CD14-positive monocyte (primary cell): ENCODE measurements around the gene MSN. TPM values are rescaled to one million over a fixed set of nuclear protein-coding genes. Genes with fewer than 3 reads are reported as not detected.

Source experiments
- DNase-seq, 3 donors: peaks; one replicate each; pipeline ENCODE4 v3.0.0-alpha.2; 2011 to 2022
- H2AFZ ChIP-seq: 2 replicates; pipeline ENCODE4 v1.6.0; 2012; ENCODE audit warnings: mild to moderate bottlenecking, low read depth, low read length, inconsistent platforms; ENCODE audit not compliant: insufficient read depth, poor library complexity, severe bottlenecking
- H3K27ac ChIP-seq, 2 donors: 1 replicate in 1 of 2; 2 replicates in 1 of 2; pipeline ENCODE4 v1.5.1; 2012 to 2013; ENCODE audit warnings: low read length in 2 of 2, control low read depth in 1 of 2, inconsistent platforms in 1 of 2, low read depth in 1 of 2, mild to moderate bottlenecking in 1 of 2
- H3K27me3 ChIP-seq, 2 donors: one replicate each; pipeline versions ENCODE4 v1.6.0 to v1.6.1; 2011 to 2013; ENCODE audit warnings: low read length in 2 of 2; ENCODE audit not compliant: control insufficient read depth in 2 of 2, insufficient read depth in 2 of 2
- H3K36me3 ChIP-seq, 2 donors: replicated peaks in 1 of 2; 1 replicate in 1 of 2; 2 replicates in 1 of 2; pipeline versions ENCODE4 v1.5.1 to v1.6.1; 2012 to 2013; ENCODE audit warnings: low read length in 2 of 2, control low read depth in 1 of 2, inconsistent platforms in 1 of 2, mild to moderate bottlenecking in 1 of 2; ENCODE audit not compliant: insufficient read depth in 2 of 2, control insufficient read depth in 1 of 2
- H3K4me1 ChIP-seq, 2 donors: 1 replicate in 1 of 2; 2 replicates in 1 of 2; pipeline versions ENCODE4 v1.5.1 to v1.6.1; 2012 to 2013; ENCODE audit warnings: low read length in 2 of 2, control low read depth in 1 of 2, inconsistent platforms in 1 of 2, mild to moderate bottlenecking in 1 of 2, moderate library complexity in 1 of 2; ENCODE audit not compliant: insufficient read depth in 2 of 2, control insufficient read depth in 1 of 2
- H3K4me2 ChIP-seq: replicated peaks from 2 replicates; pipeline ENCODE3; 2012; ENCODE audit warnings: low read length, moderate library complexity, mild to moderate bottlenecking; ENCODE audit not compliant: poor library complexity, severe bottlenecking; ENCODE audit errors: extremely low read depth
- H3K4me3 ChIP-seq, 3 experiments: fragments of 200-600 bp in 1 of 3; sonication (generic) in 1 of 3; replicated peaks in 1 of 3; 1 replicate in 2 of 3; 2 replicates in 1 of 3; pipeline ENCODE4 v1.5.1; 2011 to 2013; ENCODE audit warnings: low read length in 3 of 3, mild to moderate bottlenecking in 3 of 3, control low read depth in 2 of 3, low read depth in 2 of 3, inconsistent platforms in 1 of 3, moderate library complexity in 1 of 3
- H3K79me2 ChIP-seq: 2 replicates; pipeline ENCODE4 v1.6.0; 2012; ENCODE audit warnings: mild to moderate bottlenecking, control low read depth, inconsistent platforms, low read length, moderate library complexity; ENCODE audit not compliant: insufficient read depth
- H3K9ac ChIP-seq: 2 replicates; pipeline ENCODE4 v1.6.0; 2017; ENCODE audit warnings: low read length, mild to moderate bottlenecking; ENCODE audit not compliant: insufficient read depth, poor library complexity, severe bottlenecking
- H3K9me3 ChIP-seq, 2 donors: replicated peaks in 1 of 2; 1 replicate in 1 of 2; 2 replicates in 1 of 2; pipeline versions ENCODE4 v1.5.1 to v1.6.1; 2012 to 2013; ENCODE audit warnings: low read length in 2 of 2, control low read depth in 1 of 2; ENCODE audit not compliant: control insufficient read depth in 1 of 2, insufficient read depth in 1 of 2
- H4K20me1 ChIP-seq: 2 replicates; pipeline ENCODE4 v1.6.0; 2012; ENCODE audit warnings: mild to moderate bottlenecking, low read length, control low read depth, moderate library complexity; ENCODE audit not compliant: insufficient read depth
- H3K27ac Mint-ChIP-seq, 7 donors: one replicate each; pipeline ENCODE4 v1.8.0; 2020; ENCODE audit warnings: mild to moderate bottlenecking in 7 of 7, mixed read lengths in 7 of 7, moderate library complexity in 6 of 7, inconsistent platforms in 2 of 7
- H3K27me3 Mint-ChIP-seq, 3 donors: one replicate each; pipeline ENCODE4 v1.8.0; 2021 to 2022; ENCODE audit warnings: low read depth in 3 of 3, mild to moderate bottlenecking in 3 of 3, mixed read lengths in 3 of 3, moderate library complexity in 3 of 3, inconsistent platforms in 1 of 3
- H3K36me3 Mint-ChIP-seq, 2 donors: one replicate each; pipeline ENCODE4 v1.8.0; 2020; ENCODE audit warnings: mixed read lengths in 2 of 2, inconsistent platforms in 1 of 2, mild to moderate bottlenecking in 1 of 2
- H3K4me1 Mint-ChIP-seq: one replicate; pipeline ENCODE4 v1.8.0; 2020; ENCODE audit warnings: mild to moderate bottlenecking, mixed read lengths
- H3K4me3 Mint-ChIP-seq, 2 donors: one replicate each; pipeline ENCODE4 v1.8.0; 2020; ENCODE audit warnings: mild to moderate bottlenecking in 2 of 2, mixed read lengths in 2 of 2, moderate library complexity in 1 of 2
- H3K9me3 Mint-ChIP-seq, 7 donors: one replicate each; pipeline ENCODE4 v1.8.0; 2020 to 2022; ENCODE audit warnings: mixed read lengths in 7 of 7, mild to moderate bottlenecking in 6 of 7, moderate library complexity in 6 of 7, inconsistent platforms in 2 of 7
- WGBS: methylation state at CpG from one replicate; pipeline ENCODE4 v1.1.5; 2013; ENCODE audit warnings: missing lambda C conversion rate; ENCODE audit not compliant: insufficient coverage; 5-methylcytosine and 5-hydroxymethylcytosine counted together
- intact Hi-C, 2 donors: fragments of 100-400 bp; cut with micrococcal nuclease; formaldehyde crosslinking; loops; one replicate each; pipeline versions ENCODE4 v1.15.0 to v1.15.1; 2023
- polyA plus RNA-seq, 3 donors: library from polyadenylated mRNA; depleted of rRNA in 1 of 3; unstranded in 2 of 3; stranded (reverse) in 1 of 3; fragments of 300-500 nt in 2 of 3; fragments of >200 nt in 1 of 3; fragmentation: Illumina TruSeq in 2 of 3; gene quantifications; 1 replicate in 2 of 3; 2 replicates in 1 of 3; pipeline ENCODE4 v1.2.3, GENCODE V29; 2012 to 2021
- TF ChIP-seq, protein P1 (sequence below): fragments of 200-600 bp; IDR thresholded peaks from one replicate; pipeline ENCODE4 v1.8.0; 2022; ENCODE audit warnings: antibody characterized with exemption, mild to moderate bottlenecking

The MSN gene
- polyA plus RNA-seq, 3 donors = 441 to 888 (median 691) TPM

DNA sequence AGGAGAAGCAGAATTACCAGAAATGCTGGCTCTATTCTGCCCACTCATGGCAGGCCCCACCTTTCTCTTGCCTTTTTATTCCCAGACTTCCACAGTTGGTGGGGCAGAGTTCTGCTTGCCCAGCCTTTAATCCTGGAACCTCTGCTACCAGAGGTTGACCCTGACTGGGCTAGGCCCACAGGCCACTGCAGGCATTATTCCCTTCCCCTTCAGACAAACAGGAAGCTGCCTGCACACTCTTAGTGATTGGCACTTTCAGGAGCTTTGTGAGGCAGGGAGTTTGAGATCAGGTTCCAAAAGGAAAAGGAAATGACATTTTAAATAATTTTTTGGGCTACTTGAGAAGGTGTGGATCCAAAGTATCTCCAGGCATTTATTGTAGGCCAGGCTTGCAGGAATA, 18.8 kb downstream of the MSN start:
- peaks cover 100% of the 10 kb centered on the region for H3K79me2 ChIP-seq
- Mint-ChIP-seq H3K36me3 (peaks cover 11 to 32% of the 10 kb centered on the region in 2 donors), H3K27me3 (peaks cover 0 to 10% (median 0%) of the 10 kb centered on the region in 3 donors), H3K9me3 (no peaks in the 10 kb centered on the region), H3K4me1 (peaks cover 79% of the 10 kb centered on the region), H3K4me3 (no peak overlapping the region), H3K27ac (peak overlapping the region in 5 of 7 donors; percentile 57 to 81 (median 72))
- H3K36me3 ChIP-seq = peaks cover 4 to 10% of the 10 kb centered on the region in 2 donors
- no peak overlapping the region for H3K9ac ChIP-seq
- TF ChIP-seq, protein P1, sequence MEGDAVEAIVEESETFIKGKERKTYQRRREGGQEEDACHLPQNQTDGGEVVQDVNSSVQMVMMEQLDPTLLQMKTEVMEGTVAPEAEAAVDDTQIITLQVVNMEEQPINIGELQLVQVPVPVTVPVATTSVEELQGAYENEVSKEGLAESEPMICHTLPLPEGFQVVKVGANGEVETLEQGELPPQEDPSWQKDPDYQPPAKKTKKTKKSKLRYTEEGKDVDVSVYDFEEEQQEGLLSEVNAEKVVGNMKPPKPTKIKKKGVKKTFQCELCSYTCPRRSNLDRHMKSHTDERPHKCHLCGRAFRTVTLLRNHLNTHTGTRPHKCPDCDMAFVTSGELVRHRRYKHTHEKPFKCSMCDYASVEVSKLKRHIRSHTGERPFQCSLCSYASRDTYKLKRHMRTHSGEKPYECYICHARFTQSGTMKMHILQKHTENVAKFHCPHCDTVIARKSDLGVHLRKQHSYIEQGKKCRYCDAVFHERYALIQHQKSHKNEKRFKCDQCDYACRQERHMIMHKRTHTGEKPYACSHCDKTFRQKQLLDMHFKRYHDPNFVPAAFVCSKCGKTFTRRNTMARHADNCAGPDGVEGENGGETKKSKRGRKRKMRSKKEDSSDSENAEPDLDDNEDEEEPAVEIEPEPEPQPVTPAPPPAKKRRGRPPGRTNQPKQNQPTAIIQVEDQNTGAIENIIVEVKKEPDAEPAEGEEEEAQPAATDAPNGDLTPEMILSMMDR = no peak
- peak overlapping the region in 1 of 3 experiments; percentile 10 for H3K4me3 ChIP-seq
- H3K4me1 ChIP-seq = peaks cover 88 to 94% of the 10 kb centered on the region in 2 donors
- H3K9me3 ChIP-seq = no peaks in the 10 kb centered on the region
- H3K27me3 ChIP-seq = peaks cover 0 to 2% of the 10 kb centered on the region in 2 donors
- DNase-seq = no peak
- H3K27ac ChIP-seq = peak overlapping the region in 1 of 2 donors; percentile 51
- no peak overlapping the region for H2AFZ ChIP-seq
- H4K20me1 ChIP-seq = peaks cover 99% of the 10 kb centered on the region
- peak overlapping the region; percentile 22 for H3K4me2 ChIP-seq
- intact Hi-C loops = no loop called here

DNA sequence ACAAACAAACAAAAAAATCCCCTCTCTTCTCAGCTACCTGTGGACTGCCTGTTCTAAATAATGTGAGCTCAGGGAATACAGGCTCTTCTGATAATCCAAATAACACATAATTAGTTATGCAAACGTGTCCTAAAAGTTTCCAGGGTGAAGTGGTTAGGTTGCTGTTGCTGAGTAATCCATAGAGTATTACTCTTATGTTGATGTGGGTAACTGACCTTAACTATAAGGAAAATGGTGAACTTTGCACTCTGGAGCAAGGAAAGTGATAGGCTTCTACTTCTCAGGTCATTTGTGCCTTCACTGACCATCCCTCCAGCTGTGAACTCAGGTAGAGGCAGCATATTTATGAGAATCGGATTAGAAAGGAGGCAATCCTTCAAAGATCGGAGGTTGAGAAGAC, 19.9 kb downstream of the MSN start:
- Mint-ChIP-seq H3K4me3 (no peak overlapping the region), H3K36me3 (peaks cover 12 to 35% of the 10 kb centered on the region in 2 donors), H3K27me3 (peaks cover 0 to 14% (median 0%) of the 10 kb centered on the region in 3 donors), H3K9me3 (no peaks in the 10 kb centered on the region), H3K27ac (peak overlapping the region; percentile 58 to 91 (median 83)), H3K4me1 (peaks cover 79% of the 10 kb centered on the region)
- Histone ChIP-seq H4K20me1 (peaks cover 99% of the 10 kb centered on the region), H3K4me3 (peak overlapping the region in 1 of 3 experiments; percentile 2), H3K9me3 (no peaks in the 10 kb centered on the region), H3K36me3 (peaks cover under 1 to 7% of the 10 kb centered on the region in 2 donors), H3K9ac (no peak overlapping the region), H3K4me1 (peaks cover 88 to 94% of the 10 kb centered on the region in 2 donors), H3K27me3 (peaks cover 0 to 2% of the 10 kb centered on the region in 2 donors), H2AFZ (no peak overlapping the region), H3K27ac (peak overlapping the region in 1 of 2 donors; percentile 68), H3K4me2 (peak overlapping the region; percentile 23), H3K79me2 (peaks cover 100% of the 10 kb centered on the region)
- TF ChIP-seq, protein P1 = no peak
- intact Hi-C loops = no loop called here
- WGBS = no CpG with 5 or more reads among the region's 3 CpGs
- DNase-seq = no peak
